Activated B cell treated with CpG ODN at 0.5 μM for 24 hours (primary cell): ENCODE data around the gene LIN7C. TPM values are rescaled to one million over a fixed set of nuclear protein-coding genes. Genes with fewer than 3 reads are reported as not detected.

Experiments used
- ATAC-seq: fragments of 200-7000 bp; cut with Tn5 transposase; one replicate; pipeline ENCODE4 v1.10.0; 2021; ENCODE audit warnings: low read depth, mild to moderate bottlenecking, moderate library complexity
- CTCF ChIA-PET: fragments of 350-600 bp; sonication (Branson Sonifier 250); formaldehyde crosslinking; loops from one replicate; lab custom pipeline; 2021; ENCODE audit warnings: antibody characterized with exemption; lab: Charles Lee
- POLR2A ChIA-PET: fragments of 350-600 bp; sonication (Branson Sonifier 250); formaldehyde crosslinking; loops from one replicate; lab custom pipeline; 2021; ENCODE audit warnings: antibody characterized with exemption; lab: Charles Lee
- DNase-seq: peaks from one replicate; pipeline ENCODE4 v3.0.0; 2022
- H3K27ac Mint-ChIP-seq: one replicate; pipeline ENCODE4 v1.8.0; 2020; ENCODE audit warnings: mixed read lengths
- H3K27me3 Mint-ChIP-seq: one replicate; pipeline ENCODE4 v1.8.0; 2021; ENCODE audit warnings: mixed read lengths
- H3K36me3 Mint-ChIP-seq: one replicate; pipeline ENCODE4 v1.8.0; 2021; ENCODE audit warnings: low read depth, mixed read lengths
- H3K4me1 Mint-ChIP-seq: one replicate; pipeline ENCODE4 v1.8.0; 2021; ENCODE audit warnings: mixed read lengths
- H3K4me3 Mint-ChIP-seq: one replicate; pipeline ENCODE4 v1.8.0; 2020; ENCODE audit warnings: mild to moderate bottlenecking, mixed read lengths
- H3K9me3 Mint-ChIP-seq: one replicate; pipeline ENCODE4 v1.8.0; 2020; ENCODE audit warnings: mixed read lengths
- intact Hi-C: fragments of 100-400 bp; cut with micrococcal nuclease; formaldehyde crosslinking; loops from one replicate; pipeline ENCODE4 v1.15.1; 2024
- total RNA-seq: library from RNA; stranded (reverse); gene quantifications from 2 replicates; pipeline ENCODE4 v1.2.3, GENCODE V29; 2022
- TF ChIP-seq, protein P1 (sequence below): fragments of 200-600 bp; IDR thresholded peaks from one replicate; pipeline ENCODE4 v1.8.0; 2022; ENCODE audit warnings: antibody characterized with exemption, mild to moderate bottlenecking

Gene LIN7C, protein sequence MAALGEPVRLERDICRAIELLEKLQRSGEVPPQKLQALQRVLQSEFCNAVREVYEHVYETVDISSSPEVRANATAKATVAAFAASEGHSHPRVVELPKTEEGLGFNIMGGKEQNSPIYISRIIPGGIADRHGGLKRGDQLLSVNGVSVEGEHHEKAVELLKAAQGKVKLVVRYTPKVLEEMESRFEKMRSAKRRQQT
- 20.8 and 23.5 TPM in 2 replicates for total RNA-seq

DNA sequence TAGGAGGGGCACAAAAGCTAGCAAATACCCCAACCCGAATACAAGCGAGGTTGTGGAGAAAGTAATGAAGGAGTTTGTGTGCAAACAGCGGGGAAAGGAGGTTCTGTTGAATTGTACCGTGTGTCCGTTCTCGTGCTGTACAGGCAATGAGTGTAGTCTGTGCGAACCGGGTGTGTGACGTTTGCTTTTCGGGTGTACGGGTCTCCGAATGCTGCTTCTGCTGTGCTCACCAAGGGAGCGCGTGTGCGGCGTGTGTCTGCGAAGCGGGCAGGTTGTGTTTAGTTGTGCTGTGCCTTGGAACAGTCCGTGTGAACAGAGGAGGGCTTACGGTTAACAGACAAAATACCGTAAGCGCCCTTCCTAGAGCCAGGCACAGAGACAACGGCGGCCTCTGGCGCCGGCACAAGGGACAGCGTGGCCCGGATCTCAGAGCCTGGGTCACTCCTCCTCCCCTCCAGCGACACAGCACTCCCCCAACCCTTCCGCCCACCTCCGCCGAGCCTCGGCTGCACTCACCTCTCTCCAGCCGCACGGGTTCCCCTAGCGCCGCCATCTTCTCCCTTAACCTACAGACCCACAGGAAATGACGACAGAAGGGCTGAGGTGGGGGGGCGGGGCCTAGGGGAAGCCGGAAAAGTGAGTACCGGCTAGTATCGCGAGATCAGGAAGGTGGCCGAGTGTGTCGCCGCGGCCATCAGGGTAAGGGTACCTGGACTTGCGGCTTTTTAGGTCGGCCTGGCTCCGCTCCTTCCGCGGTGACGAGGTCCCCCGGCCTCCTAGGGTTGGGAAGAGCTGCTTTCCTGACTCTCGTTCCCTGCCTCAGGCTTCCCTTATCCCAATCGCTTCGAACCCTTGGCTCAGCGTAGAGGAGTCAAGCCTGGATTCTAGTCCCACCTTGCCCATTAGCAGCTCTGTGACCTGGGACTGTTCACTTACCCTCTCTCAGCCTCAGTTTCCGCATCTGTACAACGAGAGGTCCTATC, at the start of gene LIN7C:
LIN7C (minus strand) TSS at position 570 of the 983 bp plus-strand sequence; CDS start at position 553, 17 bp downstream.
- peak; percentile 93 for ATAC-seq
- Mint-ChIP-seq H3K4me3 (peak within 1 kb of the TSS; percentile 100), H3K4me1 (peaks cover 45% of the 10 kb centered on the region), H3K9me3 (no peaks in the 10 kb centered on the region), H3K27ac (peak within 1 kb of the TSS; percentile 98), H3K36me3 (peaks cover 24% of the 10 kb centered on the region), H3K27me3 (no peaks in the 10 kb centered on the region)
- intact Hi-C loops: loop anchor here (1.0 to 5.0 kb wide), 5 partner anchors 9 to 602 kb away; partner anchors contain the start of genes CCDC34, KIF18A, LGR4 and METTL15
- CTCF ChIA-PET: interaction anchor here (1.0 to 1.3 kb wide), 2 partner anchors 9 to 21 kb away, joined by 3 to 5 read pairs; no protein-coding TSS in a partner anchor
- POLR2A ChIA-PET: interaction anchor here (1.4 to 1.6 kb wide), 3 partner anchors 9 to 143 kb away, joined by 4 to 16 read pairs (median 6); partner anchors contain the start of genes CCDC34 and LGR4
- TF ChIP-seq, protein P1, sequence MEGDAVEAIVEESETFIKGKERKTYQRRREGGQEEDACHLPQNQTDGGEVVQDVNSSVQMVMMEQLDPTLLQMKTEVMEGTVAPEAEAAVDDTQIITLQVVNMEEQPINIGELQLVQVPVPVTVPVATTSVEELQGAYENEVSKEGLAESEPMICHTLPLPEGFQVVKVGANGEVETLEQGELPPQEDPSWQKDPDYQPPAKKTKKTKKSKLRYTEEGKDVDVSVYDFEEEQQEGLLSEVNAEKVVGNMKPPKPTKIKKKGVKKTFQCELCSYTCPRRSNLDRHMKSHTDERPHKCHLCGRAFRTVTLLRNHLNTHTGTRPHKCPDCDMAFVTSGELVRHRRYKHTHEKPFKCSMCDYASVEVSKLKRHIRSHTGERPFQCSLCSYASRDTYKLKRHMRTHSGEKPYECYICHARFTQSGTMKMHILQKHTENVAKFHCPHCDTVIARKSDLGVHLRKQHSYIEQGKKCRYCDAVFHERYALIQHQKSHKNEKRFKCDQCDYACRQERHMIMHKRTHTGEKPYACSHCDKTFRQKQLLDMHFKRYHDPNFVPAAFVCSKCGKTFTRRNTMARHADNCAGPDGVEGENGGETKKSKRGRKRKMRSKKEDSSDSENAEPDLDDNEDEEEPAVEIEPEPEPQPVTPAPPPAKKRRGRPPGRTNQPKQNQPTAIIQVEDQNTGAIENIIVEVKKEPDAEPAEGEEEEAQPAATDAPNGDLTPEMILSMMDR: no peak
- DNase-seq: peak; percentile 72

DNA sequence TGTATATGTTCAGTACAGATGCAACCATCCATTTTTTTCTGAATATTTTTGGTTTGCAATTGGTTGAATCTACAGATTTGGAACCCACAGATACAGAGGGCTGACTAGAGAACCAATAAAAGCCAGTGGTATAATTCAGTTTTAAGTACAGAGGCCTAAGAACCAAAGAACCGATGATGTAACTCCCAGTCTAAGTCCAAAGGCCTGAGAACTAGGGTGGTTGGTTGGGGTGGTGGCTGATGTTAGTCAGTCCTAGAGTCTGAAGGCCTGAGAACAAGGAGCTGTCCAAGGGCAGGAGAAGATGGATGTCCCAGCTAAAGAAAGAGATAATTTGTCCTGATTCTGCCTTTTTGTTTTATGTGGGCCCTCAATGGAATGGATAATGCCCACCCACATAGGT, 48.7 kb upstream of the LIN7C start:
- DNase-seq (no peak), ATAC-seq (no peak)
- intact Hi-C loops: no loop called here
- Mint-ChIP-seq H3K27ac (no peak overlapping the region), H3K36me3 (no peaks in the 10 kb centered on the region), H3K27me3 (no peaks in the 10 kb centered on the region), H3K9me3 (no peaks in the 10 kb centered on the region), H3K4me1 (no peaks in the 10 kb centered on the region), H3K4me3 (no peak overlapping the region)
- ChIA-PET POLR2A (no interaction called here), CTCF (no interaction called here)
- TF ChIP-seq, protein P1: no peak

DNA sequence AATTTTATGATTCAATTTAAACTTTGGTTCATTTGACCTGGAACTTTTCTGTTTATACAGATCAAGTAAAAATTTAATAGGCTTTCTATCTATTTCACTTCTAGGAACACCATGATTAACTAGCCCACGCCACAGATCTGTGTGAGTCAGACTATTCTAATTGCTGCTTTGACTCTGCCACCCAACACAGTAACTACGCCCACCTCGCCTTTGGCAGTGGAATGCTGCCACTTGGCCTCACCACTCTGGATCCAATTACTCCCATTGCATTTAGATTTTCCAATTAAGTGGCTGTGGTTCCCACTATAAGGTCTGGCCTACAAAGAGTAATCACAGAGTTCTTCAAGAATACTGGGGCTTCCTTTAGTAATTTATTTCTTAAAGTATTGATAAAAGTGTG, 46.6 kb upstream of the LIN7C start:
- DNase-seq (no peak), ATAC-seq (no peak)
- POLR2A ChIA-PET: no interaction called here
- TF ChIP-seq, protein P1: no peak
- H3K27me3 Mint-ChIP-seq: no peaks in the 10 kb centered on the region
- intact Hi-C loops: no loop called here
- no peaks in the 10 kb centered on the region for H3K9me3 Mint-ChIP-seq
- H3K4me1 Mint-ChIP-seq: no peaks in the 10 kb centered on the region
- no peak overlapping the region for H3K27ac Mint-ChIP-seq
- H3K36me3 Mint-ChIP-seq: no peaks in the 10 kb centered on the region
- no peak overlapping the region for H3K4me3 Mint-ChIP-seq
- CTCF ChIA-PET: no interaction called here

DNA sequence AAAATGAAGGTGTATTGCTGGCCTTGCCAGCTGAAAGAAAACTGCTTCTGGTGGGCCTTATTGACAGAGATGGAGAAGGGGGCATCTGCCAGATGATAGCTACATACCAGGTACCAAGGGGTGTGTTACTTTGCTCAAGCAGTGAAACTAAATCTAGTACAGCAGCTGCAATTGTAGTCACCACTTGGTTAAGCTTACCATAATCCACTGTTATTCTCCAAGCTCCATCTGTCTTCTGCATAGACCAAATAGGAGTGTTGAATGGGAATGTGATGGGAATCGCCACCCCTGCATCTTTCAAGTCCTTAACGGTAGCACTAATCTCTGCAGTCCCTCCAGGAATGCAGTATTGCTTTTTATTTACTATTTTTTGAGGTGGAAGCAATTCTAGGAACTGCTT, 45.8 kb upstream of the LIN7C start:
- H3K36me3 Mint-ChIP-seq: no peaks in the 10 kb centered on the region
- POLR2A ChIA-PET: no interaction called here
- H3K4me1 Mint-ChIP-seq: no peaks in the 10 kb centered on the region
- H3K27me3 Mint-ChIP-seq: no peaks in the 10 kb centered on the region
- CTCF ChIA-PET: no interaction called here
- intact Hi-C loops: no loop called here
- no peak overlapping the region for H3K4me3 Mint-ChIP-seq
- ATAC-seq: no peak
- H3K9me3 Mint-ChIP-seq: no peaks in the 10 kb centered on the region
- TF ChIP-seq, protein P1: no peak
- no peak for DNase-seq
- H3K27ac Mint-ChIP-seq: no peak overlapping the region

DNA sequence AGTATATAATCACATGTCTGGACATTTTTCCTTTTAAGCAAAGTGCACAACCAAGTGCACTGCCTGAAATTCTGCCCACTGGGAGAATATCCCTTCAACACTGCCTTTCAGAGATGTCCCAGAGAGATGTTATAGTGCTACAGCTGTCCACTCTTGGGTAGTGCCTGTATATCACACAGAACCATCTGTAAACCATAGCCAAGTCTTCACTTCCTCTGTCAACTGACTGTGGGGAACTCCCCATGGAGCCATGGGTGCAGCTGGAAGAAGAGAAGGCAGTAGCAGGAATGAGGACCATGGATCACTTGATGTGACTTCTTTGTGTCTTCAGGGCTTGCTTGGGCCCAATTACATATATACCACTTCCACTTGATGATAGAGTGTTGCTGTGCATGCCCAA, 44.6 kb upstream of the LIN7C start:
- ChIA-PET POLR2A (no interaction called here), CTCF (no interaction called here)
- Mint-ChIP-seq H3K27me3 (no peaks in the 10 kb centered on the region), H3K36me3 (no peaks in the 10 kb centered on the region), H3K4me3 (no peak overlapping the region), H3K27ac (no peak overlapping the region), H3K4me1 (no peaks in the 10 kb centered on the region), H3K9me3 (no peaks in the 10 kb centered on the region)
- DNase-seq: no peak
- no peak for ATAC-seq
- intact Hi-C loops: no loop called here
- TF ChIP-seq, protein P1: no peak
